Stomach (tissue), 4 donors: Measurements from ENCODE around the gene BPGM.

Experiments
- POLR2A ChIP-seq, 4 donors: fragments of 450-650 bp; IDR thresholded peaks; one replicate each; pipeline ENCODE4 v1.6.1; 2016; ENCODE audit warnings: antibody characterized with exemption in 4 of 4, control low read depth in 2 of 4, mild to moderate bottlenecking in 1 of 4, moderate library complexity in 1 of 4
- POLR2AphosphoS5 ChIP-seq, 3 donors: sonication (generic); formaldehyde crosslinking; IDR thresholded peaks; one replicate each; pipeline ENCODE4 v1.6.1; 2016; ENCODE audit warnings: antibody characterized with exemption in 3 of 3
- TF ChIP-seq, protein P1 (sequence below), 7 experiments: fragments of 450-650 bp in 4 of 7; fragments of 200-600 bp in 3 of 7; sonication (generic) in 3 of 7; IDR thresholded peaks; one replicate each; pipeline ENCODE4 v1.5.1; 2016 to 2019; ENCODE audit warnings: antibody characterized with exemption in 7 of 7, control low read depth in 2 of 7, mild to moderate bottlenecking in 1 of 7

DNA sequence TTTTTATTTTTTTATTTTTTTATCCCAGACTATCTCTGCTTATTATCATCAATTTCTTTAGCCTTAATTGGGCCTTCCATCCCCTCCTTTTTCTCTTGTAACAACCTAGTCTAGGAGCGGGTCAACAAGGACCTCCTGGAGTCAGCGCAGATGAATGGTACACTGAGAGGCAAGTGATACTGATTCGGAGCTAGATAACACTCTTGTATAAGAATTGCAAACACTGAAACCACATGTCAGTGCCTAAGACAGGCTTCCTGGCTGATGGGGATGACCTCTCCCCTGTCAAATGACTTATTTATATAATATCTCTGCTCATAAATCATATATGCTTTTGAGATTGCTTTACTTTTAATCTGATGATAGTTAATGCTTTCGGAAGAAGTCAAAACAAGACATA lies 22.7 kb downstream of the BPGM start:
- TF ChIP-seq, protein P1, sequence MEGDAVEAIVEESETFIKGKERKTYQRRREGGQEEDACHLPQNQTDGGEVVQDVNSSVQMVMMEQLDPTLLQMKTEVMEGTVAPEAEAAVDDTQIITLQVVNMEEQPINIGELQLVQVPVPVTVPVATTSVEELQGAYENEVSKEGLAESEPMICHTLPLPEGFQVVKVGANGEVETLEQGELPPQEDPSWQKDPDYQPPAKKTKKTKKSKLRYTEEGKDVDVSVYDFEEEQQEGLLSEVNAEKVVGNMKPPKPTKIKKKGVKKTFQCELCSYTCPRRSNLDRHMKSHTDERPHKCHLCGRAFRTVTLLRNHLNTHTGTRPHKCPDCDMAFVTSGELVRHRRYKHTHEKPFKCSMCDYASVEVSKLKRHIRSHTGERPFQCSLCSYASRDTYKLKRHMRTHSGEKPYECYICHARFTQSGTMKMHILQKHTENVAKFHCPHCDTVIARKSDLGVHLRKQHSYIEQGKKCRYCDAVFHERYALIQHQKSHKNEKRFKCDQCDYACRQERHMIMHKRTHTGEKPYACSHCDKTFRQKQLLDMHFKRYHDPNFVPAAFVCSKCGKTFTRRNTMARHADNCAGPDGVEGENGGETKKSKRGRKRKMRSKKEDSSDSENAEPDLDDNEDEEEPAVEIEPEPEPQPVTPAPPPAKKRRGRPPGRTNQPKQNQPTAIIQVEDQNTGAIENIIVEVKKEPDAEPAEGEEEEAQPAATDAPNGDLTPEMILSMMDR (IDR thresholded peaks at IDR 0.05) = no peak
- TF ChIP-seq POLR2A (IDR thresholded peaks at IDR 0.05) (no peak), POLR2AphosphoS5 (IDR thresholded peaks at IDR 0.05) (no peak)
